NCI-H2227 (cell line): ENCODE data around the gene CYGB.
"Not testable (repeated sequence)": the region's sequence is repeated elsewhere in the genome, so short reads cannot be mapped to it uniquely, and the experiment has no call there.

Experiments used
- DNase-seq: peaks from one replicate; lab custom pipeline; 2025; ENCODE audit not compliant: unreplicated experiment; lab: John Stamatoyannopoulos, UW

CYGB gene

DNA sequence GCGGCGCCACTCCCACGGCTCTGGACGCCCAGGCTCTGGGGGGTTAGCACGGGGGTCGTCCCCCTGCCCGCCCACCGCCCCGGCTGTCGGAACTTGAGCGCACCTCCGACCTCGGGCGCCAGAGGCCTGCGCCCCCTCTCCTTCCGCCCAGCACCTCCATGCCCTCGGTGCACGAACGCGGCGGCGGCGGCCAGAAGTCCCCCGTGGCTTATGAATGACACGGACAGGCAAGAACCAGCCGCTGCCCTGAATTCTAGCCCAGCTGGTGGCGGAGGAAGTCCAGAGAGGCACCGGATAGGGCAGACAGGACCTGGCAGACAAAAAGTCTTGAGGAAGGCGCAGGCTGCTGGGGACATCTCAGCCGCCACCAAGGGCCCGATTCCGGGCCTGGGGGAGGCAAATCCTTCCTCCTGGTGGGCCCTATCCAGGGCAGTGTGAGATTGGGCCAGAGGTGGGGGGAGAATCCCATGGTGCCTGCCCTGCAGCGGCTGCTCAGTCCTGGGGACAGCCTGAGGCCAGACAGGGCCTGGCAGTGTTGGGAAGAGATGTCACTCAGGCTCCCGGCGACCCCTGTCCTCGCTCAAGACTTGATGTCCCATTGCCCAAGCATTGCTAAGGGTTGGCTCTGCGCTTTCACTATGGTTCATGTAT, 897 bp upstream of the CYGB start:
- DNase-seq = no peak

DNA sequence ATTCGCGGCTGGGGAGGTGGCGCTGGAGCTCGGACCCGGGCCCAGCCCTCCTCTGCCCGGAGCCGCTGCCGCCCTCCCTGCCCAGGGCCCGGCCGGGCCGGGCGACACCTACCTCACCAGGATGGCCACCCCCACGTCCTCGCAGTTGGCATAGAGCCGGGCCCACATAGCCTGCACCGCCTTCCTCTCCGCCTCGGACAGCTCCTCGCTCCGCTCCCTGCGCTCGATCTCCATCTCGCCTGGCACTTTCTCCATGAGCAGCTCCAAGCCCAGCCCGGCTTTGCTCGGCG, 276 bp downstream of the CYGB start:
- DNase-seq = peak; percentile 69

DNA sequence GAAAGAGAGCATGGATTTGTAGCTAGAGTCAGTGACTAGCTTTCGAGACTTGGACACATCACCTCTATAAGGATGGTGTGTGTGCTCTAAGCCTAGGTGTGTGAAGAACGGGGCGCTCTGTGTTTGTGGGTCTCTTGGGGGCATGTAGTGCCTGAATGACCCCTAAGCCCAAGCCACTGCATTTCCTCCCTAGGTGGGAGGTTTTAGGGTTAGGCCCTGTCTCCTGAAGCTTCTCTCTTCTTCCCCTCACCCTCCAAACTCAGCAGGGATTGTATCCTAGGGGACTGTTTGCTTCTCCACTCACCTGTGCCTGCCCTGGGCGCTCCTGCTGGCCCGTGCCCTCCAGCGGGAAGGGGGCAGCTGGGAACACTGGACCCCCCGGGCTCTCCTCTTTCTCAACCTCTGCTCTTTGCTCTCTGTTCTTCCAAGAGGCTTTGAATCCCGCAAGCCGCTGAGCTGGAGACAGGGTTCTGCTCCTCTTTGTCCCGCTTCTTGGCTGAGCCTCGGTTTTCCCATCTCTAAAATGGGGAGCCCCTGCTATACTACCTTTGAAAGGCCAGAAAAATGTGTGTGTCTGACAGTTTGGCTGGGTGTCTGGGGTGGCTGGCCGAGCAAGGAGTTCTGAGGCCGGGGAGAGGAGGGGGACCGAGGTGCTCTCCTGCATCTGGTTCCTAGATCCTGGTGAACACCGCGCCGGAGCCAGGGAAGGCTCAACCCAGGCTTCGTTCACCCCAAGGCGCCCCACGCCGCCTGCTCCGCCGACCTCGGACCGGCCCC, 810 bp downstream of the CYGB start:
- no peak for DNase-seq

DNA sequence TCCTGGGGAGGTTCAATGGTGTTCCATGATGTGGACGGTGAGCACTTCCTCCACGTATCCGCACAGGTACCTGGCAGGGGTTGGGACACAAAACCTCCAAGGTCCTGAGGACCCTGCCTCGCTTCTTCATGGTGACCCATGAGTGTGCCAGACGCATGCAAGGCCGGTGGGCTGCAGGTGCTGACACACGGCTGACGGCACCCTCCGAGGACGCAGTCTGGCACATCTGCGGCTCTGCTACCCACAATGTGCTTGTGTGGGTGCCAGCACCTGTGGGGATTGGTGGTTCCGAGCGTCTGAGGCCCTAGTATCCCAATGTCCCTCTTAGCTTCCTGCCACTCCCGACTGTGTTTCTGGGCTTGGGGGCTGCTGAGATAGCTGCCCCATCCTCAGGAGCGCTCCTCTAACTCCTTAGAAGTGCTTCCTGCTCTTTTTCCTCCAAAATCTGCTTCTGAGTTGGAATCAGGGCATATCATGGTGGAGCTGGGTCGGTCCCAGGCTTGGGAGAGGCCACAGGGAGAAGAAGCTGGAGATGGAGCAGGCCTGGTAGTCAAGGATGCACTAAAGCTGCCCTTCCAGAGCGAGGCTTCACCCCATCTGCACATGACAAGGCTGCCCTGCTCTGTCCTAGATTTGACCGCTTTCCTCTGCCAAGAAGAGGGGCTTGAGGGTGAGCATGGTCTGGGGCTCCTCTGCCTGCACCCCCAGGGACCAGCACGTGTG, 1.6 kb downstream of the CYGB start:
- no peak for DNase-seq

DNA sequence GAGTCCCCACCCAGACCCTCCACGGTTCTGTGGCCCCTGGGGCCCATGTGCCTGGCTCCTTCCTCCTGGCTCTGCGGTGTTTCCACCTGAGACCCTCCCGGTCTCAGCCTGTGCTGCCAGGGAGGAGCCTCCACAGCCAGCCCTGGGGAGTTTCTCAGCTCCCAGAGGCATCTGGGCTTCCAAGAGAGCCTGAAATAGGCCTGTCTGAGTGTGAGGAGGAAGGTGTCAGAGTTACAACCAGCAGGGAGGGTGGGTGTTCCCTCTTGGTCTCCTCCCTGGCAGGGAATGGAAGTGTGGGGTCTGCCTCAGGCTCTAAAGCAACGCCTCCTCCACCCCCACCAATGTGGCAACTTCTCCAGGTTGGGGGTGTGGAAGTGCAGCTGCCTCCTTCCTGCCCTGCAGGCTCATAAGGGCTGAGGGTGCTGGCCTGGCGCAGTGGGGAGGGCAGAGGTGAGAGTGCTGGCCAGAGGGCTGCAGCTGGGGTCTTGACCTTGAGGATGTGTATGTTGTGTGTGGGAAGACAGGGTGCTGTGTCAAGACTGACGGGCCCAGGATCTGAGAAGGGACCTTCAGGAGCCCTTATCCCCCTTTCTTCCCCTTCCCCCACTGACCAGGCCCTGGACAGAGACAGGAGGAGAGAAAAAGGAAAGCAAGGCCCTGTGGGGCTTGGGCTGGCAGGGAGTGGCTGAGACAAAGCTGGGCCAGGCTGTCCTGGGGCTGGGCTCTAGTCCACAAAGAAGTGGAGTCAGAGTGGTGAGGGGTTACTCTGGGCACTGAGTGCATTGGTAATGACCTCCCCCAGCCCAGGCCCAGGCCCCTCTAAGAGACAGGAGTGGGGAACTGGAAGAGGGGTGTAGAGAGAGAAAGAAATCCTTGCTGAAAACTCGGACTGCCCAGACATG, 2.4 kb downstream of the CYGB start:
- no peak for DNase-seq

DNA sequence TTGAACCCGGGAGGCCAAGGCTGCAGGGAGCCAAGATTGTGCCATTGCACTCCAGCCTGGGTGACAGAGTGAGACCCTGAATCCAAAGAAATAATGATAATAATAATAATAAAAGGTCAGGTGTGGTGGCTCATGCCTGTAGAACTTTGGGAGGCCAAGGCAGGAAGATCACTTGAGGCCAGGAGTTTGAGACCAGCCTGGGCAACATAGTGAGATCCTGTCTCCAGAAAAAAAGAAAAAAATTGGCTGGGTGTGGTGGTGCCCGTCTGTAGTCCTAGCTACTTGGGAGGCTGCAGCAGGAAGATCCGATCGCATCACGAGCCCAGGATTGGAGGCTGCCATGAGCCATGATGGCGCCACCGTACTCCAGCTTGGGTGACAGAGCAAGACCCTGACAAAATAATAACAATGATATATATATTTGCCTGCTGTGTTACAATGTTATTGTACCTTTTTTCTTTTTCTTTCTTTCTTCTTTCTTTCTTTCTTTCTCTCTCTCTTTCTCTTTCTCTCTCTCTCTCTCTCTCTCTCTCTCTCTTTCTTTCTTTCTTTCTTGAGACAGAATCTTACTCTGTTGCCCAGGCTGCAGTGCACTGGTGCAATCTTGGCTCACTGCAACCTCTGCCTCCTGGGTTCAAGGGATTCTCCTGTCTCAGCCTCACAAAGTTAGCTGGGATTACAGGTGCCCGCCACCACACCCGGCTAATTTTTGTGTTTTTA, 3.7 kb downstream of the CYGB start:
- not testable (repeated sequence) for DNase-seq

DNA sequence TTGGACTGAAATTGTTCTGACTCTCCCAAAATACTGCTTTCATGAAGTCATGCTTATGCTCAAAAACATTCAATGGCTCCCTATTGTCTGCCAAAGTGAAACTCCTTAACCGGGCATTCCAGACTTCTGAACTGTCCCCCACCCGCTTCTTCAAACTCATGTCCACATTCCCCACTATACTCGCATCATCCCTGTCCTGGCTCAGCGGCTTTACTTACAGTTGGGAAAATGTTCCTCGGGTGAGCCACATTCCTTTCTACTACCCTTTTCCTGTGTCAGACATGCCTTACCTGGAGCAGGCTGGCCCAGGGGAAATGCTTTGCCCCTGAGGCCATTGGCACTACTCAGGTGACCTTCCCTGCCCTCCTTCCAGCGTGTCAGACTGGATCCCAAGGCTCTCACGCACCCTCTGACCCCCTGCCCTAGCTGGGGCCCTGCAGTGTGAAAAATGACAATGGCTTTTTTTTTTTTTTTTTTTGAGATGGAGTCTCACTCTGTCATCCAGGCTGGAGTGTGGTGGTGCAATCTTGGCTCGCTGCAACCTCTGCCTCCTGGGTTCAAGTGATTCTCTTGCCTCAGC, 5.3 kb downstream of the CYGB start:
- DNase-seq = no peak

DNA sequence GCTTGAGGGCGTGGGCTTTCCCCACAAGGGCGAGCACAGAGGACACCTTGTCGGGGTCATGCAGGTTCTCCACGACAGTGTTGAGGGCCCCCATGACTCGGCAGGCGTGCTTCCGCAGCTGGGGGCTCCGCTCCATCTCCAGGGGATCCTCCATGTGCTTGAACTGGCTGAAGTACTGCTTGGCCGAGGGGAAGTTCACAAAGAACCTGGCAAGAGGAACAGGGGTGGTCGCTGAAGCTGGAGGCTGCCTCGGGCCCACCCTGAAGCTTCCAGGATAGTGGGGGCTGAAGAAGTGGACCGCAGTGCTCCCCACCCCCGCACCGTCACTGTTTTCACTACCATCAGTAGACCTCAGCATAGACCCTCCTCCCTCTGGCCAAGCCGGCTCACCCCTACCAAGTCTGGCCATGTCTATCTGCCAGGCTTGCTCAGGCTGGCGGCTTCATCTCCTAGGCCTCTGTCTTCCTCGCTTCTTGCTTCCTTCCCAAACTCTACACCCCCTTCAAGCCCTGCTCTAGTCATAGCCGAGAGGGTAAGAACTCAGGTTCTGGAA, 5.9 kb downstream of the CYGB start:
- no peak for DNase-seq

DNA sequence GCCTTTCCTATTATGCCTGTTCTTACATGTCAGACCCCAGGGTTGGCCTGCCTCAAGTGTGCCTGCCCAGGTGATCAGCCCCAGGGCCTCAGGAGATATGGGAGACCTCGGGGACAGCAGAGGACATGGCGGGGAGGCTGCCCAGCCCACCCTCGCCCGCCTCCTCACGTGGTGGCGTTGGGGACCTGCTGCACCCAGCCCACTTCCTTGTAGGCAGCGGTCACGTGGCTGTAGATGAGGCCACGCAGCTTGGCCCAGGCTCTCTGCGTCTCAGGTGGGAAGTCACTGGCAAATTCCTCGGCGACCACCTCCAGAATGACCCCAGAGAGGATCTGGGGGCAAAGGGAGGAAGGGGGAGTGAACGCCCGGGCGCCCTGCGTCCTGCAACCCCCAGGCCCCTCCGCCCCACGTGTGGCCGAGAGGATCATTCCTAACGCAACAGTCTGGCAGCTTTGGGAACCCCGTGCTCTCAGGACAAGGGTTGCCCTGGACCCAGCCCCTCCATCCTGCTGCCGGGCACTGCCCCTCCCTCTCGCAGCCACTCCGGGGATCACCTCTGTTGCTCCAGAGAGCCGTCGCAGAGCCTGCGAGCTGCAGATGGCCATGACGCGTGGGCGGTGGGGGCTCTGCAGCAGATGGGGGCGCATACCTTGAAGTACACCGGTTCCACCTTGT, 6.6 kb downstream of the CYGB start:
- no peak for DNase-seq

DNA sequence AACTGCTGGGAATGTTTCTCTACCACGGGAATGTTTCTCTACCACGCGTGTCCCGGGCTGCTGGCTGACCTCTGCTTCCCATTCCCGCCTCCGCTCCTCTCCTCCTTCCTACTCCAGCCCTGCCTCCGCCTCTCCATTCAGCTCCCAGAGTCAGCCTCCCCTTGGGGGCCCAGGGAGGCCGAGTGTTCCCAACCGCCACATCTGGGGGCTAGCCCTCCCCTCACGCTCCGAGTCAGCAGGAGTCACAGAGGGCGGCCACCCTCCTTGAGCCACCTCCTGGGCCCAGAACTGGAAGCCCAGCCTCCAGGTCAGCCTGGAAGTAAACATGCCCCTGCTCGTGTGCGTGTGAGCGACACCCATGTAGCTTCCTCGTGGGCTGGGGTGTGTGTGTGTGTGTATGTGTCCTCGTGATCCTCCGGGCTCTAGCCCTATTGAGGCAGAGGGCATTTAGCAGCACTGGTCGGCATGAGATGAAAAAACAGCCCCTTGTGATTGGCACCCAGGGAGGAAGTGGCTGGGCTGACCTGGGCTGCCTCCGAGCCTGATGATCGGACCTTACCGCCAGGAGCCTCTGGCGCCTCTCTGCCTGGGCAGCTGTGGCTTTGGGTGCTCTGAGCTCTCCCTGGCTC, 7.3 kb downstream of the CYGB start:
- no peak for DNase-seq

DNA sequence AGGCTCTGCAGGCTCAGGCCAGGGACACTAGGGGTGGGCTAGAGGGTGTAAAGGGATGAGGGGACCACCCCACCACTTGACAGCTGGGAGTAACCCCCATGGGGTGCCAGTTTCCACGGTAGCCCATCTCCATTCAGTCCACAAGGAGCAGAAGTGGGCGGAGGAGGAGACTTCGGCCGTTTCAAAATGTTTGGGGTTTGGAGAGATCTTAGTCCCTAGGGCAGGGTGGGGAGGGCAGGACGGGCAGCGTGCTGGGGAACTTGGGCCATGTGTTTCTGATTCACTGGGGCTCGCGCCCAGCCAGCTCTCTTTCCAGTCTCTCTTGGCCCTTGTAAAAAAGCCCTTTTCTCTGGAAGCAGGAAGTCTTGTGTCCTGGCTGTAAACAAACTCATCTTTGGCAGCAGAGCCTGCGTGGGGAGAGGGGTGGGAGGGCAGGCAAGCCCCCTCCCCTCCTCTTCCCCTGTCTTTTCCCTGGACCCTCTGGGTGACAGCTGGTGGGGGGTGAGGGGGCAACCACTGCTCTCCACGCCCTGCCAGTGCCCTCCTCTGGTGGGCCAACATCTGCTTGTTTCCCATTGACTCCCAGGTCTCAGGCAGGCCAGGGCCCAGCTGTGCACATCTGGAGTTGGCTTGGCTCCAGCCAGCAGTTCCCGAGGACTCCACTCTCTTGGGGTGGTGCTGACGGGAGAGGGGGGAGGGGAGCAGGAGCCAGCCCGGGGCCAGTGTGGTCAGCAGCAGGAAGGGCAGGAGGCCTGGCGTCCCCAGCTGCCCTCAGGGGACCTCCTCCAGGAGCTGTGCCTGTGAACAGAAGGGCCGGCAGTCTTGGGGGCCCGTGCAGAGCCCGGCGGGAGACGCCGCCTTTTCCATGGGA, 8.1 kb downstream of the CYGB start:
- DNase-seq = no peak

DNA sequence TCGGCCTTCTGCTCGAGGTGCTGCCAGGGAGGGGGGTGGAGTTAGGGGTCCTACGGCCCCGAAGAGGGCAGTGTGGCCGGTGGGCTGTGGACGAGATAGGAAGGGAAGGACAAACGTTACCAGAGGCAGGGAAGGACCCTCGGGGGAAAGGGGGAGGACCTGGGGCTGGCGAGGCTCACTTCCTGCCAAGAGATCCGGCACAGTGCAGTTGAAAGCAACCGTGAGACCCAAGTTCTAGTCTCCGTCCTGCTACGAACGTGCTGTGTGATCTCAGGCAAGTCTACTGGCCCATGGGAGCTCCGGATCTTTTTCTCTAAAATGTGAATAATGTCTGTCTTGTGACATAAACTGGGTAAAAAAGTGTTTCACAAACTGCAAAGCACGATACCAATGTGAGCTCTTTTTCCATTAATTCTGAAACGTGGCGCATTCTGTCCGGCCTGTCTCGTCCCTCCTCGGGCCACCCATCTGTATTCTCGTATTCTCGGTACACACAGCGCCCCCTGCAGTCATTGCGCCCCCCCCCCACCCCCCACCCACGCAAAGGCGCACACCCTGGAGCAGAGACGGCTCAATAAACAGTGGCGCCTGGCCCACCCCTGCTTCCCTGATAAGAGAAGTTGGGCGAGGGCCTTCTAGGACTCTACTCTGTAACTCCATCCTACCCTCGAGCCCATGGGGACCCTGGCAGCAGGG, 8.8 kb downstream of the CYGB start:
- DNase-seq = no peak

DNA sequence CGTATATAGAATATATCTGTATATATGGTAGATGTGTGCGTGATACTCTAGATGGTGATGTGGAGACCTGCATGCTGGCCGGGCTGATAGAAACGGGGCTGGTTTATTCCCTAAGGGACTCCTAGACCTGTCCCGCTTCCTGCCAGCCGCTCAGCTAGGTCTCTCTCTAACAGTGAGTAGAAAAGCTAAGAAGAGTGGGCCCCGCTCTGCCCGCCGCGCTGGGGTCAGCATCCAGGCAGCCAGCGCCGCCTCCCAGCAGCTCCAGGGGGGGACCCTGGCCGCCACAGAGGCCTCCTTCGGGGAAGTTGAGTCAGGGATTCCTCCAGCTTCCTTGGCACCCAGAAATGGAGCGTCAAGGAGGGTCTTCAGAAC, 9.4 kb downstream of the CYGB start:
- DNase-seq = no peak

DNA sequence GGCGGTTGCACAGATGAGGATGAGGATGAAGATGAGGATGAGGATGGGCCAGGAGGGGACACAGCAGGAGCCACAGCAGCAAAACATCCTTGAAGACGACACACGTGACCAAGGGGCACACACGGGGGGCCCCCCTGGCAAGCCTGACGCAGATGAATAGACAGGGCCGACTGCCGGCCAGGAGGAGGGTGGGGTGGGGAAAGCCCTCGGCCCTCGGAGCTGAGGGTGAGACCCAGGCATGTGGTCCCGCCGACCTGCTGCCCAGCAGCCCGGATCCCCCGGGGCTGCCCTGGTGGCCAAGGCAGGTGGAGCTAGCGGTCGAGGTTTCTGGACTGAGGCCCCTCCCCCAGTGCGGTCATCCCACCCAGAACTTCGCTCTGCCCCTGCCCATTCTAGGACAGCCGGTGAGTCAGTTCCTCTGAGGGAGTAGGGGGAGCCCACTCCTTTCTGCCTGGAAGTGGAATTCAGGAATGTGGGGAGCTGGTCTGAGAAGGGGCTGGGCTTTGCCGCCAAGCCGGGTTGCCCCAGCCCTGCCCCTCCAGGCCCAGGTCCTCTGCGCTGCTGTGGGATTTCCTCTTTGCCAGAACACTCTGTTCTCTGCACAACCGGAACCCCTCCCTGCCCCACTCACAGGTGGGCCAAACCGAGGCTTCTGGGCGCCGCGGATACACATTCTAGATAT, 9.9 kb downstream of the CYGB start:
- DNase-seq = no peak

DNA sequence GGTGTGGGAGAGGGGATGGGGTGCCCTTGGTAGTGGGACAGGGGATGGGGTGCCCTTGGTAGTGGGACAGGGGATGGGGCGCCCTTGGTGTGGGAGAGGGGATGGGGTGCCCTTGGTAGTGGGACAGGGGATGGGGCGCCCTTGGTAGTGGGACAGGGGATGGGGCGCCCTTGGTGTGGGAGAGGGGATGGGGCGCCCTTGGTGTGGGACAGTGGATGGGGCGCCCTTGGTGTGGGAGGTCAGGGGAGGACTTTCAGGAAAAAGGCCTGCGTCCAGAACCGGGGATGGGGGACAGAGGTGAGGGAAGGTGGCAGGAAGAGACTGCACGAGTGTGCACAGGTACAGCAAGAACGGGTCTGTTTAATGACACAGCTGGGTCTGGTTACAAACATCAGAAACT, 10.5 kb downstream of the CYGB start:
- not testable (repeated sequence) for DNase-seq

DNA sequence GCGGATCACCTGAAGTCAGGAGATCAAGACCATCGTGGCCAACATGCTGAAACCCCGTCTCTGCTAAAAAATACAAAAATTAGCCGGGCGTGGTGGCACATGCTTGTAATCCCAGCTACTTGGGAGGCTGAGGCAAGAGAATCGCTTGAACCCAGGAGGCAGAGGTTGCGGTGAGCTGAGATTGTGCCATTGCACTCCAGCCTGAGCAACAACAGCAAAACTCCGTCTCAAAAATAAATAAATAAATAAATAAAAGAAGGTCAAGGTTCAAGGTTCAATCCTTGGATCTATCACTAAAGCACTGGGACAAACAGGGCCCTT, 12.0 kb downstream of the CYGB start:
- not testable (repeated sequence) for DNase-seq
